IPS-11a (cell line): ENCODE measurements around the gene ADAMTS6.
"Not testable (repeated sequence)": the region's sequence is repeated elsewhere in the genome, so short reads cannot be mapped to it uniquely, and the experiment has no call there.

Source experiments
- H3K4me3 ChIP-seq: one replicate; pipeline ENCODE4 v1.5.1; 2013; ENCODE audit warnings: low read depth, low read length, control low read depth

ADAMTS6 gene

DNA sequence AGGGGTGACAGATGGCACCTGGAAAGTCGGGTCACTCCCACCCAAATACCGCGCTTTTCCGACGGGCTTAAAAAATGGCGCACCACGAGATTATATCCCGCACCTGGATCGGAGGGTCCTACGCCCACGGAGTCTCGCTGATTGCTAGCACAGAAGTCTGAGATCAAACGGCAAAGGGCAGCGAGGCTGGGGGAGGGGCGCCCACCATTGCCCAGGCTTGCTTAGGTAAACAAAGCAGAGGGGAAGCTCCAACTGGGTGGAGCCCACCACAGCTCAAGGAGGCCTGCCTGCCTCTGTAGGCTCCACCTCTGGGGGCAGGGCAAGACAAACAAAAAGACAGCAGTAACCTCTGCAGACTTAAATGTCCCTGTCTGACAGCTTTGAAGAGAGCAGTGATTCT lies 111.2 kb downstream of the ADAMTS6 start:
- not testable (repeated sequence) for H3K4me3 ChIP-seq

DNA sequence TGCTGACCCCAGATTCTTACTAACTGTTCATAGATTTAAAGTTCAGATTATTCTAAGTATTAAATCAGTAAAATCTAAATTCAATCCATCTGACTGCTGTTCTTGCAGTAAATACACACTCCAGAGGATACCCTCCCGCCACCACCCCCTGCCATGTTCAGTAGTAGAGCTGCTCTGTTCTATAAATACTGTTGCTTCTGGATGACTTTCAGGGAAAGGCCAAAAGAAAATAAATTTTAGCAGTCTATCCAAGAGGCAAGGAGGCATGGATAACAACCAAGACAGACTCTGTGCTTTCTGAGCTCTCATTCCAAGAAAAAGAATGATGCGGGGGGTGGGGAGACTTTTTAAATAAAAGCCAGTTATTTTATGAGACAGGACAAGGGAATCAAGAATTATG lies 115.1 kb downstream of the ADAMTS6 start:
- no peak overlapping the region for H3K4me3 ChIP-seq

DNA sequence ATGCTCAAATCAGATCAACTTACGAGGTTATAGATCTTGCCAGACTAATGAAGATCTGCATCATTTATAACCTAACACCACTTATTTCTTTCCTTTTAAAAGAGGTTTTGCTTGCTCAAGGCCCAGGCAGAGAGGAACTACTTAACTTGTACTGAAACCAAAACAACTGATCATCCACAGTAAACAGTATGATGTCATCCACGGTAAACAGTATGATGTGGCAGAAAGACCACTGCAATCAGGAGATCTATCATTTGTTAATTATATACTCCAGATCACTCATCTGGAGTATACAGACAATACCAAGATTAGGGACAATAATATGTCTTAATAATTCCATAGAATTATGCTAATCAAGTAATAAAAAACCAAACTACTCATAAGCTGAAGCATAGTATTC lies 116.8 kb downstream of the ADAMTS6 start:
- H3K4me3 ChIP-seq, result no peak overlapping the region

DNA sequence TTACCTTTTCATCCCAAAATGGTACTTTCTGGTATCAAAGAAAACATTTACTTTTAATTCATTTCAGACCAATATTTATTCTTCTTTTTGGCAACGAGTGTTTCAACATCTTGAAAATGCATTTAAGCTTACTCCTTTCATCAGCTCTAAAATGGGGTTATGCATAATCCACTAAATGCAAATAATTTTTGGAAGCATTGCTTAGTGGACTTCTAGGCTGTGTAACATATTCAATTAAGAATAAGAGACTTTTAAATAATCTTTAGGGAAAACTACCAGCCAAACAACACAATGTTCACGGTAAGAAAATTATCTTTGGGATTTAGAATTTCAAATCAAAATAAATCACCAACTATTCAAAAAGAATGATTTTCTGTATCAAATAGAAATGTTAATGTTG lies 118.2 kb downstream of the ADAMTS6 start:
- no peak overlapping the region for H3K4me3 ChIP-seq

DNA sequence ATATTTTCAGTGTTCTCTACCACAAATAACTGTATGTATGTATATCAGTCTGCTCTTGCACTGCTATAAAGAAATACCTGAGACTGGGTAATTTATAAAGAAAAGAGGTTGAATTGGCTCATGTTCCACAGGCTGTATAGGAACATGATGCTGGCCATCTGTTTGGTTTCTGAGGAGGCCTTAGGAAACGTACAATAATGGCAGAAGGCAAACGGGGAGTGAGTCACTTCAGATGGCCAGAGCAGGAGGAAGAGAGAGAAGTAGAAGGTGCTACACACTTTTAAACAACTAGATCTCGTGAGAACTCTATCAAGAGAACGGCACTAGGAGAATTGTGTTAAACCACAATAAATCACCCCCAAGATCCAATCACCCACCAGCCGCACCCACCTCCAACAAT lies 121.7 kb downstream of the ADAMTS6 start:
- H3K4me3 ChIP-seq, result no peak overlapping the region

DNA sequence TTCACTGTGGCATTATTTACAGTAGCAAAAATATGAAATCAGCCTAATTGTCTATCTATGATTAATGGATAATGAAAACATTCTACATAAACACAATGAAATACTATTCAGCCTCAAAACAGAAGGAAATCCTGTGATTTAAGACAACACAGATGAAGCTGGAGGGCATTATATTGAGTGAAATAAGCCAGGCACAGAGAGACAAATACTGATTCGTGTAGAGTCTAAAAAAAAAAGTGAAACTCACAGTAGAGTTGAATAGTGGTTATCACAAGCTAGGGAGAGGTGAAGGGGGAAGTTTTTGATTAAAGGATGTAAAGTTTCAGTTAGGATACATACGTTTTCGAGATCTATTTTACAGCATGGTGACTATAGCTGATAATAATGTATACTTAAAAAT lies 122.2 kb downstream of the ADAMTS6 start:
- H3K4me3 ChIP-seq, result no peak overlapping the region

DNA sequence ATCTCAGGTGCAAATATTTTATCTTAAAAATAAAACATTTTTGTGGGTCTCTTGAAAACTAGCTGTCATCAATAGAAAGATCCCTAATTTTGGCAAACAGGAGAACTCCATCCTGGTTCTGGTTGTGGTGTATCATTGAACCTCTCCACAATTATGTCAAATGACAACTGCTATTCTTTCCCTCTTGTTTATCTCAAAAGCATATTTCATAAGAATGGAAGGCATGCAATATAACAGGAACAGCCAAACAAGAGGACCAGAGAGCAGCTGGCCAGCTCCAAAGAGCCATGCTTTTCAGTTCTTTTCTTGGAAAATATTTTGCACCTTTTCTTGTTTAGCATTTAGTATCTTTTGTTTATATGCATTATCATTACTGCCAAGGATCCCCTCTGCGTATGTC lies 125.4 kb downstream of the ADAMTS6 start:
- H3K4me3 ChIP-seq, result no peak overlapping the region

DNA sequence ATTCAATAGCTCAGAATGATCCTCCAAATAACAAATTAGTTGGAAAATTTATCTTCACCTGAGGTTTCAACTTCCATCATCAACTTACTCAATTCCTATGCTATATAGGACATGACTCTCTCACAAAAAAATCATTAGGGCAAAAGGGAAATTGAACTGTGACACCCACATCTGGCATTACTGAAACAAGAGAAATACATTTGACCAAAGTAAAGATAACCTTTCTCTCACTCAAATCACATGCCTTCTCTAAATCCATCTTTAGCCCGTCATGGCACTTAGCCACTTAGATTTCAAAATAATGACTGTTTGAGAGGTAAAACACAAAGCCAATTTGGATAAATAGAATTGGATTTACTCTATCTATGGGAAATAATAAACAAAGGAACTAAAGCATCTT lies 126.4 kb downstream of the ADAMTS6 start:
- no peak overlapping the region for H3K4me3 ChIP-seq

DNA sequence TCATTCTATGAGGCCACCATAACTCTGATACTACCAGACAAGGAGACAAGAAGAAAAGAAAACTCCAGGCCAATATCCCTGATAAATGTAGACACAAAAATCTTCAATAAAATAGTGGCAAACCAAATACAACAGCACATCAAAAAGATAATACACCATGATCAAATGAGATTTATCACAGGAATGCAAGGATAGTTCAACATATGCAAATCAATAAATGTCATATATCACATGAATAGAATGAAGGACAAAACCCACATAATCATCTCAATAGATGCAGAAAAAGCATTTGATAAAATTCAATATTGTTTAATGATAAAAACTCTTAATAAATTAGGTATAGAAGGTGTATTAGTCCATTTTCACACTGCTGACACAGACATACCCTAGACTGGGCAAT lies 139.9 kb downstream of the ADAMTS6 start:
- H3K4me3 ChIP-seq, result no peak overlapping the region

DNA sequence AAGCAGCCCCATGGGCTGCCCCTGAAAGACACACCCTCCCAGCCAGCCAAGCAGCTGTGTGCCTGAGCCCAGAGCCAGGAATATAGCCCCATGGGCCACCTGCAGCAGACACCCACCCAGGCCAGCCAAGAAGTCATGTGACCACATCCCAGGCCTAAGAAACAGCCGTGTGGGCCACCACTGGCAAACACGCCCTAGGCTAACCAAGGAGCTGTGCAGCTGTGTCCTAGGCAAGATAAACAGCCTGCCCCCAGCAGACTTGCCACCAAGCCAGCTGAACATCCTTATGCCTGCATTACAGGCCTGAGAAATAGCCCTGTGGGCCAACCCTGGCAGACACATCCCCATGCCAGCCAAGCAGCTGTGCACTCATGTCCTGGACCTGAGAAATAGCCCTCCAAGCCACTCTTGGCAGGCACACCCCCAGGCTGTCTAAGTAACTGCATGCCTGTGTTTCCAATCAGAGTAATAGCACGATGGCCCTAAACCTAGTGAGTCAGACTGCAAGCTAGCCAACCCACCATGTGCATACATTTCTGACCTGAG lies 143.0 kb downstream of the ADAMTS6 start:
- no peak overlapping the region for H3K4me3 ChIP-seq

DNA sequence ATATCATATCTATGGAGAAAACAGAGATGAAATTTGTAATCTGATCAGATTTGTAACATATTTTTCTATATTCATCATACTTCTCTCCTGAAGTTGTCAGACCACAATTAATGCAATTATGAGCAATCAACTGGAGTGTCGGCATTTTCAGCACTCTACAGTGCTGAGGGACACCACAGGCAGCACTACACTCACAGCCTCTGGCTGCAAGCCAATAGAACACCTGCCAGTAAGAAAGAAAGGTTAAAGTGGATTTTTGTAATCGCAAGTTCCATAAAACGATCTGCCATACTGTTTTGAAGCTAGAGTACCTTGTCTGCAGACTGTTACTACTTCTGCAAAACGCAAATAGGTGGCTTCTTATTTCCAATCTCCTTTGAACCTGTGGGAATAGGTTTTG lies 147.6 kb downstream of the ADAMTS6 start:
- no peak overlapping the region for H3K4me3 ChIP-seq

DNA sequence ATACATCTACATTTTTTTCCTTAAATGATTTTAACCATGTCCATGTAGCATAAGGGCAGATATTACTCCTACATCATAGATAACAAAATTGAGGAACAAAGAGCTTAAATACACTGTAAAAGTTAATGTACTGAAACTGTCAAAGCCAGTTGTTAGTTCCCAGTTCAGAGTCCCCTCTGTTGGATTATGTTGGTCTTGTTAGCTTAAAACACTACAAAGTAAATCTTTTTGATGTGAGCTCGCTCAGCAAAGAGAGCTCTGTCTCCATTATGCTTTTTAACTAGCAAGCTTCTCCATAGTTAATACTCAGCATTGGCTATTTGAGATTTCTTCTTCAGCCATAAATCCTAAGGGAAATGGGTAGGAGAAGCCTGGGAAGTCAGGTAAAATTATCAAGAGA lies 149.1 kb downstream of the ADAMTS6 start:
- no peak overlapping the region for H3K4me3 ChIP-seq

DNA sequence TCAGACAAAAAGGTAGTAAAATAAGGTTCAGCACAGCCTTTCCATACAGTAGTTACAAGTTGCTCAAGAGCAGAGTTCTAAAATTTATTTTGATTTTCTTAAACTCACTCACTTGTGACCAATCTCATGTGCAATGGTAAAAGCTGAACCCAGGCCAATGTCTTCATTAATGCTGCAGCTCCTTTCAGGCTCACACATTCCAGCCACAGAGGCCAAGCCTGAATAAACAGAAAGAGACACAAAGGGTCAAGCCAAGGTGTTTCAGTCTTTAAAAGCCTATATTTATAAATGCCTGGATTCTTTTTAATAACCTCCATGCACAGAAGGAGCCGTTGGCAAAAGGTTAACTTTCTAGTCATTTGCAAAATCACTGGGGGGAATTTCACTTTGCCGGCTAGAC lies 152.5 kb downstream of the ADAMTS6 start:
- H3K4me3 ChIP-seq, result no peak overlapping the region

DNA sequence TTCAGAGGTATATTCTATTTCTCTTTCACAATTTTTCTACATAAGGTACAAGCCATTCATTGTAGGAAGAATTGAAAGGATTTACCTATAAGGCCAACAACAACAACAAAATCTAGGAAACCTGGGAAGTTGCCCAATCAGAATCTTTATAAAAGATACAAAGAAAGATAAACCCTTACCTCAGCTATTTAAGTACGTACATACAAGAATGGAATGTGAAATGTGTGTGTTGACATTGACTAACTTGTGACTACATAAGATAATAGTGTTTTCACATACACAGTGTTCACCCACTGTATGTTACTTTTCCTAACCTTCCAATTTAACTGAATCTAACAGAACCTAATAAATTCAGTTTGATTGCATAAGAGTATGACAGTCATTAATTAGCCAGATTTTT lies 154.1 kb downstream of the ADAMTS6 start:
- H3K4me3 ChIP-seq, result no peak overlapping the region

DNA sequence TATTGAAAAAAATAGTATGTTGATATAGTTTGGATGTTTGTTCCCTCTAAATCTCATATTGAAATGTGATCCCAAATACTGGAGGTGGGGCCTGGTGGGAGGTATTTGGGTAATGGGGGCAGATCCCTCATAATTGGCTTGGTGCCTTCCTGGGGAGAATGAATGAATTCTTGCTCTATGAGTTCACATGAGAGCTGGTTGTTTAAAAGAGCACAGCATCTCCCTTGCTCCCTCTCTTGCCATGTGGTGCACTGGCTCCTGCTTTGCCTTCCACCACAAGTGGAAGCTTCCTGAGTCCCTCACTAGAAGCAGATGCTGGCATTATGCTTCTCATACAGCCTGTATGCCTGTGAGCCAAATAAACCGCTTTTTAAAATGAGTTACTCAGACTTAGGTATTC lies 154.8 kb downstream of the ADAMTS6 start:
- H3K4me3 ChIP-seq, result no peak overlapping the region

DNA sequence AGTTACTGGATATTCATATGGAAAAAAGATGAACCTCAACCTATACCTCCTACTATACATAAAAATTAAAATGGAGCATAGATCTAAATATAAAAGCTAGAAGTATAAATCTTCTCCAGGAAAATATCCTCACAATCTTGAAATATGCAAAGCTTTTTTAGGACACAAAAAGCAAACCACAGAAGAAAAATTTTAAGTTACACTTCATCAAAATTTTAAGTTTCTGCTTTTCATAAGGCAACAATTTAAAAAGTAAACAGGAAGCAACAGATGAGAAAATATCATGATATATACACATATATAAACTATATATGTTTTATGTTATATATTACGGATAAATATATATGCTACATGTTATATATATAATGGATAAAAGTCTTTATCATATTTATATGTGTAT lies 157.5 kb downstream of the ADAMTS6 start:
- H3K4me3 ChIP-seq, result no peak overlapping the region

DNA sequence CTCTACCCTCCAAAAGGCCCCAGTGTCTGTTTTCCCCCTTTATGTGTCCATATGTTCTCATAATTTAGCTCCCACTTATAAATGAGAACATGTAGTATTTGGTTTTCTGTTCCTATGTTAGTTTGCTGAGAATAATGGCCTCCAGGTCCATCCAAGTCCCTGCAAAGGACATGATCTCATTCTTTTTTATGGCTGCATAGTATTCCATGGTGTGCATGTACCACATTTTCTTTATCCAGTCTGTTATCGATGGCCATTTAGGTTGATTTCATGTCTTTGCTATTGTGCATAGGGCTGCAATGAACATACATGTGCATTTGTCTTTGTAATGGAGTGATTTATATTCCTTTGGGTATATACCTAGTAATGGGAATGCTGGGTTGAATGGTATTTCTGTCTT lies 161.0 kb downstream of the ADAMTS6 start:
- H3K4me3 ChIP-seq, result not testable (repeated sequence)

DNA sequence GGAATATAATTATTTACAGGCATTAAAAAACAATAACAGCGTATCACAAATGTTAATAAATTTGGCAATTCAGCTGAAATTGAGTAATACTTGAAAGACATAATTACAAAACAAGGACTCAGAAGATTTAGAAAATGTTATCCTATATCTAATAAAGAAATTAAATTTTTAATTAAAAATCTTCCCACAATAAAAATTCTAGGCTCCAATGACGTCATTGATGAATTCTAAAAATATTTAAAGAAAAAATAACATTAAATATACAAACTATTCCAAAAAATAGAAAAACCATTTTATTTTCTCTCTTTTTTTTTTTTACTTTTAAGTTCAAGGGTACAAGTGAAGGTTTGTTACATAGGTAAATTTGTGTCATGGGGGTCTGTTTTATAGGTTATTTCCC lies 161.5 kb downstream of the ADAMTS6 start:
- no peak overlapping the region for H3K4me3 ChIP-seq

DNA sequence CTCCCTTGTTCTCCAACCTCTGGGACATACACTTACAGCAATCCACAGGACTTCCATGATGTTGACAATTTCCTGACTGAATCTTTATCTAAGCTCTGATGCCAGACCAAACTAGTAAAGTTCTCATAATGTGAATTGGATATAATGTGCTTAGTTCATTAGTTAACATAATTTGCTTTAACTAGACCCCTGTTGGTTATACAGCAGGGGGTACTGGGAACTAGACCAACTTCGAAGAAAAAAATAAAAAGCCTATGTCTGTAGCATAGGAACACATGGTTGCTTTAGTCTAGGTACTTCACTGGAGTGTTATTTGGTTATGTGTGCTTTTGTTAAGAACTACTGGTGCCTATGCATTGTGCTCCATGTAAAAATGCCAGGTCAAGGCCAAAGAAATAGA lies 173.8 kb downstream of the ADAMTS6 start:
- H3K4me3 ChIP-seq, result no peak overlapping the region

DNA sequence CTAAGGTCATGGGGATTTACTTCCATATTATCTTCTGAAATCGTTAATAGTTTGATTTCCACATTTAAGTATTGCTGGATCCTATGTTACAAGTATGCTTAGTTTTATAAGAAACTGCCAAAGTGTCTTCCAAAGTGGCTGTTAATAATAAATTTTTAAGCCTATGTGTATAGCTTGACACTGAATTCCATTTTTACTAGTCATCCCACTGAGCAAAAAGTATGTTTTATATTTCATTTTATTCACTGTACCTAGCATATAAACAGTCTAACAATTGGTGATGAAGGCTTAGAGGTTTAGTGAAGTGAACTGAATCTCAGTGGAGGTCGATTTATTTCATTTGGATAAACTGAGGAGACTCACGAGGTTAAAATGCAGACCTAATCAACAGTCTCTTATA lies 174.6 kb downstream of the ADAMTS6 start:
- no peak overlapping the region for H3K4me3 ChIP-seq

DNA sequence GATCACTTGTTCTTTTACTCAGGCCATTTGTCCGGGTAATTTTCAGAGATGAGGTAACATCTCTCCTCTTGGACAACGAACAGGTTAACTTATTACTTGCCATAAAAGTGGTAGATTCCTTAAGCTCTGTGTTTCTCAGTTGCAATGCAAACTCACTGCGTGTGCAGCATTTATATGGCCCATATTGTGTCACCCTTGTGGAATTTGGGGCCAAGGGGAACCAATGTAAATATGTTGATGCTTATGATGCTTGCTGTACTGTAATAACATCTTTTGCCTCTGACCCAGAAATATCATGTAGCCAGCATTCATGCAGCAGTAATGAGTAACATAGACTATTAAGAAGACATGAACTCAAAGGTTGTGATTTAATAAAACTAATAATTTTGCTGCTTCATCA lies 175.8 kb downstream of the ADAMTS6 start:
- H3K4me3 ChIP-seq, result no peak overlapping the region

DNA sequence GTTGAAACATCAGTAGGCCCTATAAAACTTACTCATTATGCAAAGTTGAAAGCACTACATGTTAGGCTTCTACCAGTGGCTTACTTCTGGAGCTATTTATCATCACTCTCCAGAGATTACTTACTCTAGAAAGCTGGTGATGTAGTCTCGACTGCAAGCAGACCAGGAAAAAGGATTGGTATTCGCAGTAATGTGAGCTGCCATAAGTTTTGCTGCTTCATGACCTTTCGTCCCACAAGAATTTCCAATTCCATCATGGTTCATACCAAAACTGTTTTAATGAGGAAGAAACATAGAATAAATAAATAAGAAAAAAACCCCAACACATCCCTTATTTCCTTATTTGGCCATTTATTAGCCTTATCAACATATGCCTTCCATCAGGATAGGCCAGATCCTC lies 181.9 kb downstream of the ADAMTS6 start:
- H3K4me3 ChIP-seq, result no peak overlapping the region

DNA sequence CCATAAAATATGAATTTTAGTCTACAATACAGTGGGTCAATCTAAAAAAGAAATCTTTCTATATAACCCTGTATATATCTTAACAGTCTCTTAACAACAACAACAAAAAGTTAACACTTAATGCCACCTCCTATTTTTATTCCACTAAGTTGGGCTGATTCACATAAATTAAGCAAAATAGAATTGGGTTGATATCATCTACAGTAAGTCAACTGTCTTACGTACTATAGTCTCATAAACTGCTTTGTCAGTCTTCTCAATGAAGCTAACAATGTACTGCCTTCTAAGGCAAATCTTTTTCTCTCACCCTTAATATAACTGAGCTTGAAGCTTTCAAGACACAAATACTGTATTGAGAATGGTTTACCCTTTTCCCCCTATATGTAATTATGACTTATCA lies 185.7 kb downstream of the ADAMTS6 start:
- H3K4me3 ChIP-seq, result no peak overlapping the region

DNA sequence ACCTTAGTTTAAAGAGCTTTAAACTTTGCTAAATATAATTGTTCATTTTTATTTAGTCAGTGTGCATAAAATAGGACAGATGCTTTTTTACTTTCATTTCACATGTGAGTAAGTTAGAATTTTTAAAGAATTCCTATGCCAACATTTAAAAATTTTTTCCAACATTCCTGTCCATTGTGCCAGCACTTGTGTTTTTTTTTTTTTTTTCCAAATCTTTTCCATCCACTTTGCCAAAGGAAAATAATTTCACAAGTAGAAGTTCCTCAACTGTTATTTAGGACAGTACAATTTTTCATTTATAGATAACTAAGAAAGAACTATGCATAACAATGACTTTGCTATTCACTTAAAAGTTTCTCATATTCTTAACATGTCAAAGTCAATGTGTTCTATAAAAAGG lies 189.5 kb downstream of the ADAMTS6 start:
- no peak overlapping the region for H3K4me3 ChIP-seq
